GM19193 (cell line): ENCODE results near the gene PLXND1.

ENCODE experiments used
- POLR2A ChIP-seq: IDR thresholded peaks from 4 replicates; pipeline ENCODE4 v1.6.1; 2011; ENCODE audit not compliant: insufficient read depth, insufficient read length; ENCODE audit errors: extremely low read depth

PLXND1 gene

DNA sequence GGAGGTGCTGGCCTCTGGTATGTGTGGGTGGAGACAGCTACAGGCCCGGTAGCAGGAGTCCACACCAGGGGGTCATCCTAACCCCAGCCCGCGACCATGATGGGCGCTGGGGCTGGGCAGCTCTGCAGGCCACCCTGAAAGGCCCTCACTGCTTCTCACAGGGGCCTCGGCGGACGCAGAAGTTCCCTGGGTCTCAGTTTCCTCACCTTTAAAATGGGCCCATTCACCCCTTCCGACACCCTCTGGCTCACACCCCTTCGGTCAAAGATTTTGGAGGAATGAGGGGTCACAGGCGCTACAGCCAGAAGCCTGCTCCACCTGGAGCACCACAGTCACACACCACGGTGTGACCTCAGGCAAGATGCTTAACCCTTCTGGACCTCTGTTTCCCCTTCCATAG is 8.0 kb downstream of the PLXND1 start:
- TF ChIP-seq POLR2A = no peak

DNA sequence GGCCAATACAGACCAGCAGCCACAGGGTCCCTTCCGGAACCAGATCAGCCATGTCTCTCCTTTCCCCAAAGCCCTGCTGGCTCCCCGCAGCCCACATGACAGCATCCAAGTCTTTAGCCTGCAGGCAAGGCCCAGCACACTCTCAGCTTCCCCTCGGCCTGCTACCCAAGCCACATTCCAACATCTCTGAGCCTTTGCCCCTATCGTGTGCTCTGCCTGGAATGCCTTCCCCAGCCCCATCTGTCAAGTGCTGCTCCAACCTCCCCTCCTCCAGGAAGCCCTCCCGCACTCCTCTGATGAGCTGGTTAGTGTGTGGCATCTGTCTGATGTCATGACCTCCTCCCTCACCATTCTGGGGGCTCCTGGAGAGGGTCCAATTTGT is 8.5 kb downstream of the PLXND1 start:
- no peak for TF ChIP-seq POLR2A

GRCh38 chr3:129597087-129597999 is 9.1 kb downstream of the PLXND1 start:
- TF ChIP-seq POLR2A = no peak

GRCh38 chr3:129596194-129597086 is 10.0 kb downstream of the PLXND1 start:
- no peak for TF ChIP-seq POLR2A

- TF ChIP-seq POLR2A = no peak
These were observed 10.8 kb downstream of the PLXND1 start for GRCh38 chr3:129595544-129596193.

DNA sequence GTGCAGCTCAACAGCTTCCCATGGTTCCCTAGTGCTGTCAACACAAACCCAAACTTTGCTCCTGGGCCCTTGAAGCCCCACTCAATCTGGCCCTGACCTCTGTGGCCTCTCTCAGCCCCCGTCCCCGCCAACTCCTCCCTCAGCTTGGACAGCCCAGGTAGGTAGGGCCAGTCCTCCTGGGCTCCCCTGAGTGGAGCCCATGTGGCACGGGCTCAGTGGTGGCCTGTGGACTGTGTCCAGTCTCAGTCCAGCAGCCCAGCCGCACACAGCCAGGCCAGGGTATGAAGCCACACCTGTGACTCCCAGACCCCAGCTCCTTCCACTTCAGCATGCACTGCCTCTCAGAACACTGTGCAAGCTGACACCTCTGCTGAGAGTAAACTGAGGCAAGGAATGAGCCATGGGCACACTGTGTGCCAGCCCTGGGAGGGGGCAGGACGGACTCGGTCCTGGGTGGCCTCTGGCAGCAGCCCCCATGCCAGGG is 11.5 kb downstream of the PLXND1 start:
- TF ChIP-seq POLR2A = no peak

DNA sequence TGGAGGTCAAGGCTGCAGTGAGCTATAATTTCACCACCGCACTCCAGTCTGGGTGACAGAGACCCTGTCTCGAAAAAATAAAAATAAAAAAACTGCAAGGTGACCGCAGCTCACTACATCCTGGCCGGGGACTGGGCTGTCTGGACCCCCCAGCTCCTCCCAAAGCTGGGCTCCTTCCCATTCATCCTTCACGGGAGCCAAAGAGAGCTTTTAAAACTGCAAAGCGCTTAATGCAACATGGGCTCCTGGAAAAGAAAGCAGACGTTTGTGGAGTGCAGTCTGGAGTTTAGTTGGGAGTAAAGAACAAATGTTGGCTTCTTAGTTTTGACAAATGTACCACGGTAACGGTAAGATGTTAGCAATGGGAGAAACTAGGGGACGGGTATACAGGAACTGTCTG is 12.1 kb downstream of the PLXND1 start:
- TF ChIP-seq POLR2A = no peak

DNA sequence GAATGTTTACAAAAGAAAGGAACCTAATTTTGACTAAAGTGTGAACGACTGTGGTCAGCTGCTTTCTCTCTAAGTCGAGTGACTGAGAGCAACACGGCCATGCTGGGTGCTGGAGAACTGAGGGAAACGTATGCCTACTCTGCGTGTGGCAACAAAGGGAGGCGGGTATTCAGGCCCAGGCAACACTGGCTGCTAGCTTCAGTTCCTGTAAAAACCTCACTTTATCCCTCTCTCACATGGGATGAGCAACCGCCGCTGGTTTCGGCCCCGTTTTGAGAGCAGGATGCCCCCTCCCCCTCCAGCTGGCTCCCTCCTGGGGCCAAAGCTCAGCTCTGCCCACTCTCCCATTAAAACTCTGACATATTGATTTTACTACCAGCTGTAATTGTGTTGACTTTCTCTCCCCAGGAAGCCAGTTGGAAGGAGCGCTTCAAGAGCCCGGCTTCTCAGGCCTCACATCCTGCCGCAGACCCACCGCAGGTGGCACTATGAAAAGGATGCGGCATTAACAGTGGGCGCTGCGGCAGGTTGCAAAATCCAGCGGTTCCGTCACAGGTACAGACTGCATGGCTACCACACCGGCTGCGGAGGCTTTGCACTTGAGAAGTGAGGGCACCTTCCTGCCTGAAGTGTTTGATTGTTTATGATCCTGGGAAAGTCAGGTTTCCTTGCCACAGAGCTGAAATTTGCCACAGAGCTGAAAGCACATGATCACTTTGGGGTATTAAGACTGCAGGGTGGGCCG is 12.7 kb downstream of the PLXND1 start:
- no peak for TF ChIP-seq POLR2A

DNA sequence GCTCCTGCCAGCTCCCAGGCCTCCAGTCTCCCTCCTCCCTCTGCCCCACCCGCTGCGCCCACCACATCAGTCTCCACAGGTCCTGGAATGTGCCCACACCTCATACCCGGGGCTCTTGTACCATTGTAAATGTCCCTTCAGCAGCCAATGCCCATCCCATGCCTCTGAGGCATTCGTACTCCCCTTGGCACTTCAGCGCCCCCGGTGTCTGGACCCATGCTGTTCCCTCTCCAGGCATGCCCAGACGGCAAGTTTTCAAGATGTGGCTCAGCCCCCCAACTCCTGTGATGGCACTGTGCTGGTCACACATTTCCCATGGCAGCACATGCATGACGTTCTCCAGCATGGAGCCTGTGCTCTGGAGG is 13.3 kb downstream of the PLXND1 start:
- TF ChIP-seq POLR2A = no peak

GRCh38 chr3:129592381-129593131 is 13.9 kb downstream of the PLXND1 start:
- TF ChIP-seq POLR2A = no peak

GRCh38 chr3:129591932-129592331 is 14.5 kb downstream of the PLXND1 start:
- no peak for TF ChIP-seq POLR2A

GRCh38 chr3:129590215-129590614 is 16.3 kb downstream of the PLXND1 start:
- no peak for TF ChIP-seq POLR2A

DNA sequence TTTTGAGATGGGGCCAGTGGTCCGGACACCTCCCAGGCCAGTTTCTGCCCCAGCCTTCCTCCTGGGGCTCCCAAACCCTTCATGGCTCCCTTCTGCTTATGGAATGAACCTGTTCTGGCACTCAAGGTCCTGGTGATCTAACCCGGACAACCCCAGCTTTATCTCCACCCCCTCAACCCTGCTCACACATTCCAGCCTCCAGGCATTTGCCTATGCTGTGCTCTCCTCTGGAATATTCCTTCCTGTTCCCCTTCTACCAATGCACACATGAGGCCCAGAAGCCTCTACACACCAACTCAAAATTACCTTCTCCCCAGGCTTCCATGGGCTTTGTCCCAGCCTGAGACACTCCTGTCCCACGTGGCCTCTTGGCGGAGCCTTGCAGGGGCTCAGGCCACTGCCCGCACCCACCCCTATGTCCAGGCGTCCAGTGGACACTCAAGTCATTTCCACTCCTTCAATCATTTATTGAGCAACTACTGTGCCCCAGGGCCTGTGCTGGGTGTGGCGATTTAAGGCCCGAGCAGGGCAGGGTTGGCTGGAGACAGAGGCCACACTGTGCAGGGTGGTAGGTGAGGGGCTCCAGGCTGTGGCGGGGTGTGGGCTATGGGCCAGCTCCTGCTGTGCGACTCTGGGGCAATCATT is 18.8 kb downstream of the PLXND1 start:
- no peak for TF ChIP-seq POLR2A

- TF ChIP-seq POLR2A = no peak
These were observed 19.6 kb downstream of the PLXND1 start for GRCh38 chr3:129586746-129587430.
